NCI-H460 (cell line): ENCODE results near the gene BMP6. TPM values are rescaled to one million over a fixed set of nuclear protein-coding genes. Genes with fewer than 3 reads are reported as not detected.
A peak's percentile ranks its signal among the peaks of the same experiment; 100 is the strongest.

ENCODE experiments used
- DNase-seq: peaks from one replicate; pipeline ENCODE4 v3.0.0-alpha.2; 2016; ENCODE audit warnings: low read depth; ENCODE audit errors: extremely low read depth
- polyA plus RNA-seq: library from polyadenylated mRNA; depleted of rRNA; stranded (reverse); fragments of >200 nt; gene quantifications from 2 replicates; pipeline ENCODE4 v1.2.3, GENCODE V29; 2014; cell fraction: nucleus; rRNA removed
- total RNA-seq: library from RNA; depleted of rRNA; stranded (reverse); fragments of >200 nt; shearing (Covaris generic); gene quantifications from 2 replicates; pipeline ENCODE4 v1.2.3, GENCODE V29; 2014; rRNA removed

The BMP6 gene
- 30.8 and 33.2 TPM in 2 replicates for total RNA-seq
- 12.2 and 16.9 TPM in 2 replicates for polyA plus RNA-seq

DNA sequence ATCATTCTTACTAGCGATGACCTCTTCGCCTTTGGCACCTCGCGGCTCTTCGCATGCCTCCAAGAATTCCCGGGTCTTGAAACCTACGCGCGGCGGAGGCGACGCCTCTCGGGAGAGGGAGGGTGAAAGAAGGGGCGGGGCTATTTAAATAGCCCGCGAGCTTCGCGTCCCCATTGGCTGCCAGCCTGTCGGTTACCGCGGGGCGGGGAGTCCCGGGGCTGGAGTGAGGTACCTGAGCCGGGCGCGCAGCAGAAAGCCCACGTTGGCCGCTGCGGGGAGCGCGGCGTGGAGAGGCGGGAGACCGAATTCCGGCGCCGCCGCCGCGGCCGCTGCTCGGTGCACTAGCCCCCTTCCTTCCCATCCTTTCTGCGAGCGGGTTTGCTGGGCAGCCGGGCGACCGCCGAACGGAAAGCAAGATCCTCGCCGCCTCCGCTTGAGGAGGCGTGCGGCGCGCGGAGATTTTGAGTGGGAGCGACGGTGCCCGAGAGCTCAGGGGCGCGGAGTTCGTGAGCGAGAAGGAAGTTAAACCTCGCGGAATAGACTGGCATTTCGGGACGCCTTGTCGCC is at the start of gene BMP6:
Gene BMP6 (plus strand): TSS at position 251 of the 567 bp plus-strand sequence. CDS start 857 bp downstream, outside the sequence.
- peak; percentile 87 for DNase-seq

DNA sequence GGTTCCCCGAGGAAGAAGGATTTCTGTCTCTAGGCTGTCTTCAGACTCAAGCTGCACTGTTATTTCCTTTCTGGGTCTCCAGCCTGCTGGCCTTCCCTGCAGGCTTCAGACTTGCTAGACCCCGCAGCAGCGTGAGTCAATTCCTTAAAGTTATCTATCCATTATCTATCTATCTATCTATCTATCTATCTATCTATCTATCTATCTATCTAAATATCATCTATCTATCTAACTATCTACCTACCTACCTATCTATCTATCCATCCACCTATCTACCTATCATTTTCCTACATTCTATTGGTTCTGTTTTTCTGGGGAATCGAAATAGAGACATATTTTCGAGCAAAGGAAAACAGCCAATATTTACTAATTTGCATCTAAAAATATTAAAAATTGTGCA is 48.7 kb upstream of the BMP6 start:
- no peak for DNase-seq

DNA sequence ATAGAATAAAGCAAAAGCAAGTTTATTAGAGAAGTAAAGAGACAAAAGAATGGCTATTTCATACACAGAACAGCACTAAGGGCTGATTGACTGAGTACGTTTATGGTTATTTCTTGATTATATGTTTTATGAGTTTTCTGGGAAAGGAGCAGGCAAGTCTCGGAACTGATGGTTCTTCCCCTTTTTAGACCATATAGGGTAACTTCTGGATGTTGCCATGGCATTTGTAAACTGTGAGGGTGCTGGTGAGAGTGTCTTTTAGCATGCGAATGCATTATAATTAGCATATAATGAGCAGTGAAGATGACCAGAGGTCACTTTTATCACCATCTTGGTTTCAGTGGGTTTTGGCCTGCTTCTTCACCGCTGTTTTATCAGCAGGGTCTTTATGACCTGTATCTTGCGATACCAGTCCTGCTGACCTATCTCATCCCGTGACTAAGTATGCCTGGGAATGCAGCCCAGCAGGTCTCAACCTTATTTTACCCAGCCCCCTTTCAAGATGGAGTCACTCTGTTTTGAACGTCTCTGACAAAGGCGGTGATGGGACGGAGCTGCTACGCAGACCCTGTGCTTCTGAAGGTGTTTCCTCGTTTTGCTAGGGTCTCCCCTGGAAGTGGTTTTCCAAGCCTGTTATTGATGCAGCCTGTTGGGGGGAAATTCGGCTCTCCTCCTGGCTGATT is 45.4 kb upstream of the BMP6 start:
- no peak for DNase-seq

DNA sequence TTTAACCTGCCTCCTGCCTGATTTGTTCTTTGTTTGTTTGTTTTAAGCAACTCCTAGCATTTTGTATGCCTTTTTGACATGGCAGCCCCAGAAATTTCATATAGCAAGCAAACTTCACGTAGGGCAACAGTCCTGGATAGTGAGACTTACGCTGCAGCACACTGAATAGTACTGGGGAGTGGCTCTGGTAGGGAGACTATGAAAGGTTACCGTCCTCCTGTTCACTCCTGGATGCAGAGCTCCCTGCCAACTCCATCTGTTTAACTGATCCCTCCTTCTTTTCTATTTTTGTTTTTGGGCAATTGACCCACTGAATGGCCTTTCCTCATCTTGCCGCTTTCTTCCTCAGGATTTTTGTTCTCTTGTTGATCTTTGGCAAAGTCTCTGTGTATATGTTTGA is 44.5 kb upstream of the BMP6 start:
- no peak for DNase-seq

DNA sequence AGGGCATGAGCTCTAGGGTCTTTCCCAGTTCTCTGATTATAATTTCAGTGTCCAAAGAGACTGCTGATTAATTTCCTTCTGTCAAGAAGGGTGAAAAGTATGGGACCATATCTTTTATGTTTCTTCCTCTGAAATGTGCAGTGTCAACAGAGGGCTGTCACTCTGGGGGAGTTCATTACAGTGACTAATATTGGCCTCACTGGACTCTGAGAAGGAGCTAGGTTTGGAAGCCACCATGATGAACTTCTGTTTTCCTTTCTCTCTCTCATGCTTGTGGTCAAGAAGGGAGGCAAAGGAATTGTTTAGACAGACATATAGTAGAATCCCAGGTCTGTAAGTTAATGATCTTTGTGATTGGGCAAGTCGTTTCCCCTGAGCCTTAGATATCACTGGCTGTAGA is 41.8 kb upstream of the BMP6 start:
- DNase-seq, result no peak

DNA sequence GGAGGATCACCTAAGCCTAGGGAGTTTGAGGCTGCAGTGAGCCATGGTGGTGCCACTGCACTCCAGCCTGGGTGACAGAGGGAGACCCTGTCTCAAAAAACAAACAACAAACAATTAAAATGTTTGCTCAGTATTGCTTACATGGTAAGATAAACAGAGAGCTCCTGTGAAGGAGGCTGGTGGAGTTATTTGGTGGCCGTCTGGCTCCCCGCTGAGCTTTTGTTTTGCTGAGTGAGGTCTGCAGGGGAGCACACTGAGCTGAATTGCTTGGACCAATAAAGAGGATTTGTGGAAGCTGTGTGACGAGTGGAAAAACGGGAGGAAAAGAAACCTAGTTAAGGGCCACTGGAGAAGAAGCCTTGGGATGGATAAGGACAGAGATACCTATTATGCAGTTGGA is 41.1 kb upstream of the BMP6 start:
- DNase-seq, result no peak

DNA sequence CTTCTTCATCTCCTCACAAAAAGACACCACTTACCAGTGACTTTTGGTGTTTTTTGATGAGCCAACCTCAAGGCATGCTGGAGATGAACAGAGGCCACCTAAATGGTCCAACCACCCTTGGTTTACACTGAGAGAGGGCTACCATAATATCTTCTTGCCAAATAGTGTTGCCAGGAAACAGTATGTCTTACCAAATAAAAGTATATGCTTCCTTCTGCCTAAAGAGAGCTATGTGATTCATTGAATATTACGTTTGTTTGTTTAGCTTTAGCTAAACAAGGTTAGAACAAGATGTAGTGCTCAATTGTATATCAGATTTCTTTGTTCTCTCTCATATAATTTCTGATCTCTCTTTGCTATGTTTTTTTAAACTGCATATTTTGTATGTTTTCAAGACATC is 40.6 kb upstream of the BMP6 start:
- DNase-seq, result no peak

DNA sequence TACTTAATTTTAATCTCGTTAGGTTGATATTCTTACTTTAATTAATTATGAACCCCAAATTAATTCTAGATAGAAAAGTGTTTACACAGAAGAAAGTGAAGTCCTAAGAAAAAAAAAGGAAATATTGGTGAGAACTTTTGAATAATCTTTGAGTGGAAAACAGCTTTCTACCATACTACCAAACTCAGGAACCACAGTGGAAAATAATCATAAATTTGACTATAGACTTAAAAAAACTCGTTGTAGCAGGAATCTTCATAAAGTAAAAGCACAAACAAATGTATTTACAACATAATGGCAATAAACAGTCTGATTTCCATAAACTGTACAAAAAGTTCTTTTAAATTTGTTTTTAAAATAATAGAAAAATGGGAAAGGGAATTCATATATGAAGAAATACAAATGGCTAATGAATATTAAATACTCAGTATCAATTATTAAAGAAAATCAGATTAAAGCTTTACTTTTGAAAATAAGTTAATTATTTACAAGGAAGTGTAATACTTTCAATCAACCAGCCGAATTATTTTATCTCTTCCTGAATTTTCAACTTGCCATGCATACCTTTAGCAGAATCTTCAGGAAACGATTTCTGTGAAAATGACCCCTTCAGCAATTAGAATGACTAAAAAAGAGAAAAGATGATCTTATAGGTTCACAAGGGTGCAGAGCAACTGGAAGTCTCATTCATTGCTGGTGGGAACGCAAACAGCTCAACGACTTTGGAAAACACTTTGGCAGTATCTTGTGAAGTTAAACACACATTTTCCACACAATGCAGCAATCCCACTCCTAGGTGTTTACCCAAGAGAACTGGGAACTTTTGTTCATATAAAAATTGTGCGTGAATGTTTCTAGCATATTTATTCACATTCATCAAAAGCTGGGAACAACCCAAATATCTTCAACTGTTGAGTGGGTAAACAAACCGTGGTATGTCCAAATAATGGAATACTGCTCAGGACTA is 38.5 kb upstream of the BMP6 start:
- no peak for DNase-seq

DNA sequence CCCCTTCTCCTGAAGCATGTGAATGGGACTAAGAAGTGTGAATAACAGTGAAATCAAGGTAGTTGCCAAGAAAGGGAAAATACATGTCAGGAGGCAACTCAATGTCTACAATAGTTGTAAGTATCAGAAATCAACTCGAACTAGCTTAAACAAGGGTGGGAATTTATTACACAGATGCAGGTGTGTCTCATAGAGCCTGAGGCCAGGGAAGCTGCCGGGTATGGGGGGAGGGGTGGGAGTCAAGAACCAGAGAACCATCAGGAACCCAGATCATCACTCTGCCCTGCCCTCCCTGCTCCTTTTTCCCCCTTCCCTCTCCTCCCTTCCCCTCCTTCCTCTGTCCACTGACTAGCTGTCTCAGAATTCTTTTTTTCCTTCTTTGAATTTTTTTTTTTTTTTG is 34.9 kb upstream of the BMP6 start:
- no peak for DNase-seq

DNA sequence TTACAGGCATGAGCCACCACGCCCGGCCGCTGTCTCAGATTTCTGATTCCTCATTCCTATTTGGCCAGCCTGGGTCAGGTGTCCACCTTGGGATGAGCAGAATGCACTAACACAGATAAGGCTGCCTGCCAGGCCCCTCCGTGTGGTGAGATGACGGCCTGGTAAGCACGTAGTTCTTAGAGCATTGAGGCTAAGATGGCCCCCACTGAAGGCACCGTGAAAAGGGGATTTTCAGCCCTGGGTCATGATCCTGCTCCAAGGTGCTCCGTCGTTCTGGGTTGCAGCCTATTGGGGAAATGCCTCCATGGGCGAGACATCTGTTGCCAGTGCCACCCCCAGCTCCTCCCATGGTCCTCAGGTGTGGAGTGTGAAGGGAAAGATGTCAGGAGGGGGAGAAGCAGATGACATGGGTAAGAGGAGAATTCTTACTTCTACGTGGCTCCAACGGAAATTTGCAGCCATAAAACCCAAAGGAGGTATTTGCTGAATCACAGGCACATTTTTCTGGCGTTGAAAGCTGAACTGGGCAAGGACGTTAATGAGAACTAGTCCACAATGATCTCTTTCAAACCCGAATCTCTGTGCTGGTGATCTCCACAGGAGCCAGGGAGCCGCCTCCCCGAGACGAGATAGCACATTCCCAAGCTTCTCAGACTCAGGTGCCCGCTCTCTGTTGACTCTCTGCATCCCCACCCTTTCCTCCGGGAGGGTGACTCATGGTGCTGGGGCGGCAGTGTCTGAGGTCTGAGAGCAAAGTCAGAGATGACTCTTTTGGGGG is 34.0 kb upstream of the BMP6 start:
- peak; percentile 52 for DNase-seq

DNA sequence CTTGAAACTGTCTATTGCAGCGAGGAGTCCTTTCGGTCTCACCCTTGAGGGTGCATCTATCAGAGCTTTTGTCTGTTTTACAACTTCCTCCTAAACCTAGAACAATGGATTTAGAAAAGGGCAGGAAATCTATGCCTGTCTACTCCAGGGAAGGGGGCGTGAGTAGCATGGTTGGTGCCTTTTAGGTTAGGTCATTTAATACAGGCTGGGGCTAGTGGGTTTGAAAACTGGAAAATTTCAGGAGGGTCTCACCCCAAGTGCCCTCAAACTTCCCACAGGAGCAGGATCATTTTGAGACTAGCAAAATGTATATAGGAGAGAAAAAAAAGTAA is 33.5 kb upstream of the BMP6 start:
- no peak for DNase-seq

DNA sequence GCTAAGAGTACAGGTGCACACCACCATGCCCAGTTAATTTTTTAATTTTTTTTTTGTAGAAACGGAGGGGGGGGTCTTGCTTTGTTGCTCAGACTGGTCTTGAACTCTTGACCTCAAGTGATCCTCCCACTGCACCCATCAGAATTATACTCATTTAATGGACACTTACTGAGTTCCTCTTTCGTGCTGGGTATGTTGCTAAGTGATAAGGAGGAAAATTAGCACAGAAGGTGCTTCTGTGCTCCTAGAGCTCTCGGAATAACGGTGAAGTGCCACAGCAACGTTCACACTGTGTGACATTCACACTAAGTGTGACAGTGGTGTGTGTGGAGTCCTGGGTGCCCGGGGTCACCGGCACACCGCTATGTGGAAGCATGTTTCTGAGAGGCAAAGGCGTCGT is 32.1 kb upstream of the BMP6 start:
- DNase-seq, result no peak

DNA sequence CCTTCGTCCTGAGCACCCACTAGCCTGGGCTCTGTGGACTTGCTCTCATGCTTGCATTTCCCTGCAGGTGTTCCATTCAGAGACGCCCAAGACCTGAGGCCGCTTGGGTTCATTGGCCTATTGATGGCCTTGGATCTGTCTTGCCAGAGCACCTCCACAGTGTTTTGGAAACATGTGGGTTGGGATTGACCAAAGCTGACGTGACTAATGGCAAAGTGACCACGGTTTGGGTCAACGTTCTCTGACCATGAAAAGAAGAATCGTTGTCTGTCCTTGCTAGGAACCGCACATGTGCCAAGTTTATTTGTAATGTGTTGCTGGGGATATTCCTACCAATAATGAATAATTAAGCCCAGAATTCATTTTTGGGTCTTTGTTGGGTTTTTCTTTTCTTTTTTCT is 29.8 kb upstream of the BMP6 start:
- DNase-seq, result no peak

DNA sequence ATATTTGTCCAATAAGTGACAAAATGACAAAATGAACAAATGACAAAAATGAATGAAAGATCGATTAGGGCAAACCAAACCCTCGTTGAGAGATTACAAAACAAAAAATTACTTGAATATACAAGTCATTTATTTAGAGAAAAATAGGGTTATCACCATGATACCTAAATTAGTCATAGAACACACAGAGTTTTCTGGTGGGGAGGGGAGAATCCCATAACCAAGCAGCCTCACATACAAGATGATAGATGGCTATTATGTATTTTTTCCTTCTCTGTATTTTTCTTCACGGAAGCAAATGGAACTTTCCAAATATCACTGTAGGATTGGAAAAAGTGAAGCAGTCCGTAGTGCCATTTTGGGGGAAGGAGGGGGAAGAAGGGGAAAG is 28.5 kb upstream of the BMP6 start:
- no peak for DNase-seq

DNA sequence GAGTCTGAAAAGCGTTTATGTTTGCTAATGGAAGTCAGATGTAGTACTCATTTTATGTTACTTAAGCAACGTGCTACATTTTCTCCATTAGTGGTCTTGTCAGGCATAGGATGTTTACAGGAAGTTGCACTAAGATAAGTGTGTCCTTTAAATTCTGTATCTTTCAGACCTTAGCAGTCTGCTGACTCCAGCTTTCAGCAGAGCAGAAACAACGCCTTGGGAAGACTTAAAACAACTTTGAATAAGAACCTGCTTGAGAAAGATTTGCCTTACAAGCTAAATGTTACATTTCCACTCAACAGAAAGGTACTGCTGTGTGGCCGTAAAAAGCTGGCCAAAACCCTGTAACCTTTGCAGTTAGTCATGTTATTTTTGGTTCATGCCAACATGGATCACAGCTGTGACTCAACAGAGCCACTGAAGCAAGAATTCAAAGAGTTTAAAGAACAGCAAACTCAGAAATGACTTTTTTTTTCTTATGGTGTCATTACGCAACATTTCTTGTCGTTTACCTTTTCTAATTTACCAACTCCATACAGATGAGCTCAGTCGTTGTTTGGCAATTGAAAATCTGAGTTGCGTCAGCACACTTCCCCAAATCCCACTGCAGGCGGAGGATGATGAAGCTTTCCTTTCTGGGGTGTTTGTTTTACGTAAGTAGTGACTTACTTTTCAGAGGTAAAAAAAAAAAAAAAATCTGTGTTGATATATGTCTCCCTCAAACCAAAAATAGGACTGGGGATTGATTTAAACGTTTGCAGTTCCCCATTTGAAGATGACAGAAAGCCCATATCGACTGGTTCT is 27.9 kb upstream of the BMP6 start:
- peak; percentile 86 for DNase-seq

DNA sequence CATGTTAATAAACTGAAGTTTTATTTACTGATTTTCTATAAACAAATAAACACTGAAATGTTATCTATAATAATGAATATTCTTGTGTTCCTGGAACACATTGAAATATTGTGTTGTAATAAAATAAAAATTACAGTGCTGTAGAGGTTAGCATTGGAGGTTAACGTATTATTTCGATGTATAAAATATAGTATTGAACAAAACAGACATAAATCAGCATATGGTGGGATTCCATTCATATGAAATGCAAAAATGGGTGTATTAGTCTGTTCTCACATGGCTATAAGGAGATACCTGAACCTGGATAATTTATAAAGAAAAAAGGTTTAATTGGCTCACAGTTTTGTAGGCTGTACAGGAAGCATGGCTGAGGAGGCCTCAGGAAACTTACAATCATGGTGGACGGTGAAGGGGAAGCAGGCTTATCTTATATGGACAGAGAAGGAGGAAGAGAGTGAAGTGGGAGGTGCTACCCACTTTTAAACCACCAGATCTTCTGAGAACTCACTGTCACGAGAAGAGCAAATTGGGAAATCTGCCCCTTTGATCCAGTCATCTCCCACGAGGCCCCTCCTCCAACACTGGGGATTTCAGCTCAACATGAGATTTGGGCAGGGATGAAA is 24.6 kb upstream of the BMP6 start:
- DNase-seq, result no peak

DNA sequence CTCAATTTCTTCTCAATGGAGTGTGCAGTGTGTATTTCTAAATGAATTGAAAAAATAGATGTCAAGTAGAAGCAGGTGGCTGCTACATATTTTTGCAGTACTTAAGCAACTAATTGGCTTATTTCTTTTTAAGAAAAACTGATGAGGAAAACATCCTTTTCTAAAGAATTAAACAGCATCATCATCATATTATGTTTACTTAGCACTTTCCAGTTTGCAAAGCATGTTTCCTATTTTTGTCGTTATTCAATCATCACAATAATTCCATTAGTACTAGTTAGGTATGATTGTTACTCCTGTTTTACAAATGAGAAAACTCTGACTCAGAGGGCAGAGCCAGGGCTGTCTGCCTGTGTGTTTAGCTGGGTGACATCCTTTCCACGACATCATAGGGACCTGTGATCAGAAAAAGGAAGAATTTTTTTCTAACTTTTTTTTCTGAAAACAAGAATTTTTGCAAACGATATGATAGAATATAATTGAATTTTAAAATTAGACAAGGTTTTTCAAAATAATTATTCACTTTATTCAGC is 22.7 kb upstream of the BMP6 start:
- no peak for DNase-seq

DNA sequence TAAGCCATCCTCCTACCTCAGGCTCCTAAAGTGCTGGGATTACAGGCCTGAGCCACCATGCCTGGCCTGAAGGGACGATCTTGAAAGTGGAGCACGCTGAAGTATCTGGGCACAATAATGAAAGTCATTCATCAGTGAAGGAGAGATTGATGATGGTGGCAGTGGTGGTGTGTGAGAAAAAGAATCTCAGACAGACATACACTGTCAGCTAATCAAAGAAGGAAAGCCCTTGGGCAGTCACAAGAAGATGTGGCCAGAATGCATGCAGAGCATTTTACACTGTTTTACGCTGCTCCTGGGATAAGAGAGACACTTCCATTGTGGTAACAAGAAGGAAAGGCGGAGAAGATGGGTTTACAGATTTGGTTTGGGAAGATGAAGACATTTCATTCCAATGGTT is 20.4 kb upstream of the BMP6 start:
- DNase-seq, result no peak

DNA sequence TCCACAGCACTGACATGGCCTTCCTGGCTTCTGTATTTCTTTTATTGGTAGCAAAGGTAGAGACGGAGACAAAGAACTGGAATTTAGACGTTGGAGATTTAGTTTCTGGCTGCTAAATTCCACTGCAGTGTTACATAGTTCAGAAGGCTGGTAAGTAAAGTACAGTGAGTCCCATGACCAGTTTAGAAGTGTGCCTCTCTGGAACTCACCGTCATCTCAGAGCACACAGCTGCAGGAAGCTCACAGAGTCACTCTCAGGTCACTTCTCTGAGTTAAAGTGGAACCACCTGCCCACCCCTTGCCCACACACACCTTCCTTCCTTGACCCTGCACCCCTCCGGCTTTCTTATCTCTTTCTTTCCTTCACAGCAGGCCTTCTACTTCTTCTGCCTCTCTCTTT is 19.6 kb upstream of the BMP6 start:
- no peak for DNase-seq
